NK-92 (cell line): ENCODE measurements around the gene SMOC2.
"Not testable (repeated sequence)": the region's sequence is repeated elsewhere in the genome, so short reads cannot be mapped to it uniquely, and the experiment has no call there.

ENCODE experiments used
- DNase-seq: peaks from one replicate; lab custom pipeline; 2025; ENCODE audit not compliant: unreplicated experiment; lab: John Stamatoyannopoulos, UW

SMOC2 gene

DNA sequence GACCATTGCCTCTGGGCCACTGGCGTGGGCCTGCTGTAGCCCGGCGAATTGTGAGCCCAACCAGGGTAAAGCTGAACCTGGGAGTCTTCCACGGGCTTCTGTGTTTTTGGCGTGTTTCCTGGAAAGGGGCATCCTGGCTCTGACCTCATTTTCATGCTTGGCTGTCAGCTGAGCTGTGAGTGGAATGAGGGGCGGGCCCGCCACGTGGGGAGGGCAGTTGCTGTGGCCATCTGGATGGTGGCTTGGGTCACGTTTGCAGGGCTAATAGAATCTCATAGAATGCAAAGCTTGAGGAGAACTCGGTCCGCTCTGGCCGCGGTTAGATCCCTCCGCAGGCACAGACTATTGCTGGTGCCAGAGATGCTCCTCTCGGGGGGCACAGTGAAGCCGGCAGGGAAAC, 263.0 kb downstream of the SMOC2 start:
- no peak for DNase-seq

DNA sequence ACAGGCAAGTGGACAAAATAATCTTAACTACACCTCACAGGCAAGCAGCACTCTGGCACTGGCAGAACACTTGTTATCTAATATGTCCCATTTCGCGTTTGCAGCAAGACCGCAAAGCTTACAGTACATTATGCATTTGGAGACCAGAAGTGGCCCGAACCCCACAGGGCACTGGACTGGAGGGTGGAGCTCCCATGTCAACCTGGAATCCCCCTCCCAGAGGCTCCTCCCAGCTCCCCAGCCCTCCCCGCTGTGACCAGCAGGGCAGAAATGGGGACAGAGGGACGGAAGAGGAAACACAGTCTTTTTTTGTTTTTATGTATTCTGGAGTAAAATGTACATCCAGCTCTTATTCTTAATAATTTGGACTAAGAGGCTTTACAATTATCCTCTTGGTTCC, 263.7 kb downstream of the SMOC2 start:
- DNase-seq = no peak

DNA sequence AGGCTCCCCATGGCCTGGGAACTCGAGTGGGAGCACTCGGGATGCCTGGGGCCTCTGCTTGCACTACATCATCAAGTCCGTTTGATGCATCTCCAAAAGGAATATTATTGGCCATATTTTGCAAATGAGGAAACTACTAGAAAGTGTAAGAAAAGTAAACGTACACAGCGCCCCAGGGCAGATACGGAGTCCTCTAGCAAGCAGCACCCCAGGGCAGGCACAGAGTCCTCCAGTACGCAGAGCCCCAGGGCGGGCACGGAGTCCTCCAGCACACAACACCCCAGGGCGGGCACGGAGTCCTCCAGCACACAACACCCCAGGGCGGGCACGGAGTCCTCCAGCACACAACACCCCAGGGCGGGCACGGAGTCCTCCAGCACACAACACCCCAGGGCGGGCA, 264.3 kb downstream of the SMOC2 start:
- DNase-seq = not testable (repeated sequence)

DNA sequence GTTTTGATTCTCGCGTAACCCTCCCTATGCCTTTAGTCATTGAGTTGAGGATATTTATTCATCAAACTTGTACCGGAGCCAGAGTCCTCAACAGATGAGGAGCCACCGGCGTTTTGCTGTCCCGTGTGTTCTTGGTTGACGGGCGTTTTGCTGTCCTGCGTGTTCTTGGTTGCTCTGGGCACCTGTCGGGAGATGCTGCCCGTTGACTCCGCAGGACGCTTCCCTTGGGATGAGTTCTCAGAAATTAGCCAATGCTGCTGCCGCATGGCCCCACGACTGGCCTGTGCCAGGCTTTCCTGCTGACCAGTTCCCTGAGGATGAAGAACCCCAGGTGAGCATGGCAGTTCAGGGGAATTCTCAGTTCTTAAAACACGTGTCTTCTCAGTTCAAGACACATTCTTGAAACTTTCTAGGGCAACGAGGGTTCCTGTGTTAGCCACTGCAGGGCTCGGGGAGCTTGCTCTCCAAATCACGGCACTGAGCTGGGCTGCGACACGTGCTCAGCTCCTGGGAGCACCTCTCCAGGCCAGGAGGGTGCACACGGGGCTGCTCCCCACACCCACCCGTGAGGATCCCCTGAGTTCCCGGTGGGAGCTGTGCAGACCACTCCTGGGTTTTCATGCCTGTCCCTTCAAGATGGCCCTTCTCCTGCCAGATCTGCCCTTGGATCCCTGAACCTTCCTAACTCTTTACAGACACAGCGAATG, 265.6 kb downstream of the SMOC2 start:
- DNase-seq = no peak

DNA sequence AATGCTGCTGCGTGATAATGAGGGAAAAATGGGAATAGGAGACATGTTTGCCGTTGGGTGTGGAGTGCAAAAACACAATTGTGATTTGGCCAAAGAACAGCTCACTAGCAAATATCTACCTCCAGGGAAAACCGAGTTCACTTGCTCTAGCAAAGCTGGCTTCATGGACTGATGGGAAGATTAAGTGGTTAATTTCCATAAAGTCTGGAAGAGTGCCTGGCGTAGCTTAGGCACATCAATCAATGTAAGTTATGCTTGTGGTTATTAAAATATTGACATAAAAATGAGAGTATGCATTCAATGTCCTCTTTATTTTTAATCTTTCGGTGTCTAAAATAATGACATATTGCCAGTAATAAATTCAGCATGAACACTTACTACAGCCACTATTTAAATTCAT, 267.5 kb downstream of the SMOC2 start:
- no peak for DNase-seq

DNA sequence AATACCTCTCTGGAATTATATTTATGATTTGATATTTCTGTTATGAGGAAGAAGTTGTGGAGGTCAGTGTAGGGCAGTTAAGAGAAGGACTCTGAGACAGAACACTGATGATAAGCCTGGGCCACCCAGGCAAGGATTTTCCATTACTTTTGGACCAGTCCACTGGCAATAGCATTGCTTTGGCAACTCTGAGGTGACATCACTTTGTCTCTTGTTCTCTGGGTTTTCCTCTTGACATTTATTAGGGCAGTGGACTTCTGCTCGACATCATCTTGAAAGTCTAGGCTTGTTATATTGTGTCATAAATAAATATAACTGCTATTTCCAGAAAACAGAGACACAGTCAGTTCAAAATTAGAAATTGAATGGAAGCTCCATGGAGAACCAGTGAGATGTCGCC, 268.0 kb downstream of the SMOC2 start:
- DNase-seq = no peak

DNA sequence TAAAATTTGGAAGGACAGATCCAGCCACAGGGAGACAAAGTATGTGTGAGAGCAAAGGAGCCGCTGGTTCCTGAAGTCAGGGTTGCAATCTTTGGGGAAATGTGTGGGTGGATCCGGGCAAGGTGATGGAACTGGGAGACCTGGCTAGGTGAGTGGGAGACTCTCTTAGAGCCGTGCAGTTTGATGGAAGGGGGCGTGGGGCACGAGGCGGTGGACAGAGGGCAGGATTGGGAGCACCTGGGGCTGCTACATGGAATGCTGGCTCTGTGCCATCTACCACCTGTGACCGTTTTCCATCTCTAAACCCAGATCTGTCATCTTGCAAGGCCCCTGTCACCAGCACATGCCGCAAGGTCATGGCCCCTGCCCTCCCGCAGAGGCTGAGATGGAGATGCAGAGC, 268.4 kb downstream of the SMOC2 start:
- DNase-seq = no peak

DNA sequence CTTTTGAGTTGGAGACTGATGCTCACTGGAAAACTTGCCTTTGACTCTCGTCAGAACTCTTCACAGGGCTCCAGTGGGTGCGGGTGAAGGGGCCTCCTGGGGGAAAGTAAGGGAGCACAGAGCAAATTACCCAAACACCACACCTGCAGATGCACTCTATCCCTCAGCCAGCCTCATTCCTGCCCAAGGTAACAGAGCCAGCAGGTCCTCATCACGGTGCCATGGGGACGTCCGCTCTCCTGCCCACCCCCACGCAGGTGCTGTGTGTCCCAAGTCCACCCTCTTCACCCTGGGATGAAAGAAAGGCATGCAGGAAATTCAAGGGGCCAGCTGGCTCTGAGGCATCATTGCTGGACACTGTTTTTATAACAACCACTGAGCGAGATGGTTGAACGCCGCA, 269.0 kb downstream of the SMOC2 start:
- DNase-seq = no peak

DNA sequence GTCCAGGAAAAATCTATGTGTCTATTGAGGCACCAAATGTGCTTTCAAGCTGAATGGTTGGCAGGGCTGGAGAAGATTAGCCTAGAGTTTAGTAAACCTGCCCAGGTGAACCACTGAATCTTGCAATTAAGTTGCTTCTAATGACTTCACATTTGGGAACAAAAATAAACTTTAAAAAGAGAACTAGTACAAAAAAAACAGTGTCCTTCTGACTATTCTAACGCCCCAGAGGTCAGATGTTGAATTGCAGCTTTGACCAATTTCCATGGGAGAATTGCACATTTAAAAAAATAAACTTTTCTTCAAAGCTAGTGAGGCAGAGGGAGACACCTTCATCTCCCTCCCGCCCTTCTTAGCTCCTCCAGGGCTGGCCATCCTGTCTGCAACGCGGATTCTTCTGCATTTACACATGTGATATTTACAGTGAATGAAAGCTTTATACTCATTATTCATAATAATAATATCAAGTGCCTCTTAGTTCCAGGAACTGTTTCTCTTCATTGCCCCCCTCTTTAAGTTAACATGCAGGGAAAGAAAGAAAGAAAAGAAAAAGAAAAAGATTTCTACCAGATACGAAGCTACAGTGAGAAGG, 270.2 kb downstream of the SMOC2 start:
- no peak for DNase-seq

DNA sequence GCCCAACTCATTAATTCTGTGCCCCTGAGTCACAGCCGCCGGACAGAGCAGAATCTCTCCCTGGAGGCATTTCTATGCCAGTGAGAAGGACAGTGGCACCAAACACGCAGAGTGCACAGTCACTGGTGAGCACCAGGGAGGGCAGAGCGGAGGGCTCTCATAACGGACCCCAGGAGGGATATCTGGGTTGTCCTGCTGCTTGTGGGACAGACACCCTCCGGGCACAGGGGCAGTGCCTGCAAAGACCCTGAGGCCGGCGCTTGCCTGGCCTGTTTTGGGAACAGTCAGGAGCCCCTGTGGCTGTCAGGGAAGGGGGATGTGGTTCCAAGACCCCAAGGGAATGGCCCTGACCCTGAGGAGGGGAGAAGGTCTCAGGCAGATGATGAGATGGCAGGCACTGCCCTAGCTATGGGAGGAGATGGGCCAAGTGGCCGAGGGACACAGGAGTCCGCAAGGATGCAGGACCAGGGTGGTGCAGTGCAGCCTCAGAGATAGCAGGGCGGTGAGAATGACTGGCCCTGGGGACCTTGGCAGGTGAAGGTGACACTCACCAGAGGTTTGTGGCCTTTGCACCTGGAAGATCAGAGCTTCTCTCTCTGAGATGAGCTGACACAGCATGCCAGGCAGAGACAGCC, 270.8 kb downstream of the SMOC2 start:
- DNase-seq = no peak

DNA sequence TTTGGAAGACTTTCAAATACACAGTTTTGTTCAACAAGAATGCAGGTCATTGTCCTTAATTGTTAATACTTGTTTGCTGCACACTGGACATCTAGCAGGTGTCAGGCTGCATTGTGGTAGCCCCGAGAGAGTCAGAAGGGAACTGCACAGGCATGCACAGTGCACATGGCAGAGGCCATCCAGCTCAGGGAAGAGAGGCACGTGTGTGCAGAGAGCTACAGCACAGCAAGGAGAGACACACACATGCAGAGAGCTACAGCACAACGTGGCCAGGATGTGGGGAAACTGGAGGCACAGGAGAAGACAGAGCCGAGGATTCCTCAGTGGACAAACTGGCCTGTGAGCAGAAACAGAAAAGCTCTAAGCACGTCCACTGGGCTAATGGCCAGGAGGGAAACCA, 272.0 kb downstream of the SMOC2 start:
- DNase-seq = no peak

DNA sequence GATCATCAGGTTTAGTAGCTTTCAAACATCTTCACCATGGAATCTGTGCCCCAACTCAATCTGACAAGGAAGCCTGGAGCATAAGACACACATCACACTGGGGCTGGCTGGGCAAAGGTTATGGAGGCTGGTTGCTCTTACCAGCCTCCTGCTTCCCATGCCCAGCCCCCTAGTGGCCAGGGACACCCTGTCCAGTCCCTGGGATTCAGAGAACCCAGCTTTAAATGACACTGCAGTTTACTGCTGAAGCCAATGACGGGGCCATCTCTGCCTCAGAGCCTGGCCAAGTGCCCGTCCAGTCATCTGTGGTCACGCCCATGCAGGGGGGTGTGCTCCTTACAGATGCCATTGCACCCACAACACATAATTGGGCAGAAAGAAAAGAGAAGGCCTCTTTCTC, 272.9 kb downstream of the SMOC2 start:
- DNase-seq = no peak

DNA sequence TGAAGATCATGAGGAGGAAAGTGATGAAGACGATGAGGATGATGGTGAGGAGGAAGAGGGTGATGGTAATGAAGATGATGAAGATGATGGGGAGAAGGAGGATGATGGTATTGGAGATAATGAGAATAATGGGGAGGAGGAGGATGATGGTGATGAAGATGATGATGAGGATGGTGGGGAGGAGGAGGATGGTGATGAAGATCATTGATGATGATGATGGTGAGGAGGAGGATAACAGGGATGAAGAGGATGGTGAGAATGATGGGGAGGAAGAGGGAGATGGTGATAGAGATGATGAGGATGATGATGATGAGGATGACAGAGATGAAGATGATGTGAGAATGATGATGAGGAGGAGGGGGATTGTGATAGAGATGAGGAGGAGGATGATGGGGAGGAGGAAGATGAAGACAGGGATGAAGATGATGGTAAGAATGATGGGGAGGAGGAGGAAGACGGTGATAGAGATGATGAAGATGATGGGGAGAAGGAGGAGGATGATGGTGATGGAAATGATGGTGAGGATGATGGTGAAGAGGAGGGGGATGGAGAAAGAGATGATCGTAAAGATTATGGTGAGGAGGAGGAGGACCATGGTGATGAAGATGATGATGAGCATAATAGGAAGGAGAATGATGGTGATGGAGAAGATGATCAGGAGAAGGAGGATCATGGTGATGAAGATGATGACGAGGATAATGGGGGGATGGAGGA, 273.7 kb downstream of the SMOC2 start:
- no peak for DNase-seq

DNA sequence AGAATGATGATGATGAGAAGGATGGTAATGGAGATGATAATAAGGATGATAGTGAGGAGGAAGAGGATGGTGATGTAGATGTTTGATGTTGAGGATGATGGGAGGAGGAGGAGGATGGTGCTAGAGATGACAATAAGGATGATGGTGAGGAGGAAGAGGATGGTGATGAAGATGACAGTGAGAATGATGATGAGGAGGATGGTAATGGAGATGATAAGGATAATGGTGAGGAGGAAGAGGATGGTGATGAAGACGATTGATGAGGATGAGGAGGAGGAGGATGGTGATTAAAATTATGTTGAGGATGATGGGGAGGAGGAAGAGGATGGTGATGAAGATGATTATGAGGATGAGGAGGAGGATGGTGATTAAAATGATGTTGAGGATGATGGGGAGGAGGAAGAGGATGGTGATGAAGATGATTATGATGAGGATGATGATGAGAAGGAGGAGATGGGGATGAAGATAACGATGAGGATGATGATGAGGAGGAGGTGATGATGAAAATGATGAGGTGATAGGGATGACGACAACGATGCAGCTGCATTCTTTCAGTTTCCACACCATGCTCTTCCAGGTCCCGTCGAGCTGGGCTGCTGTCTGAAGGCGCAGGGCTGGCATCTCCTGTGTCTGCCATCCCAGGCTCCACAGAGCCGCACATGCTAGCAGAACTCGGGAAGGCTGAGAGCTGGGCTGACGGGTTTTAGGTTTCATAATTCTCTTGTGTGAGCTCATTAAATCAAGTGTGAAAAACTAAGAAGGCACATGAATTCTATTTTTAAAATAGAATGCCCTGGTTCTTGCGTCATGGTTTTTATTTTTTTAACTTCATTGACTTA, 274.9 kb downstream of the SMOC2 start:
- DNase-seq = no peak

DNA sequence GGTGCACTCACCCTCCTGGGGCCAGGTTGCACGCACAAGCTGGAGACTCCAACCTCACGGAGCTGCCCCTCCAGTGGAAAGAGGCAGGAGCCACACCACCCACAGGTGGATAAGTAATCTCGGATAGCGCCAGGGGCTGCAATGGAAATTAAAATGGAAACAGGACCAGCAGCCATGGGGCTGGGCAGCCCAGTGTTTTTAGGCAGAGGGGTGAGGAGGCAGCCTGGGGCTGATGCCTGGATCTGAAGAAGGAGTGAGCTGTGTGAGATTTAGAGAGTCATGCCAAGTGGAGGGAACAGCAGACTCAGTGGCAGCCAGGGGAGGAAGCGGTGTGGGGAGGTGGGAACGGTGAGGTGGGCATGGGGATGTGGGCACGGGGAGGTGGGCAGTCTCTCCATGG, 275.6 kb downstream of the SMOC2 start:
- DNase-seq = no peak

DNA sequence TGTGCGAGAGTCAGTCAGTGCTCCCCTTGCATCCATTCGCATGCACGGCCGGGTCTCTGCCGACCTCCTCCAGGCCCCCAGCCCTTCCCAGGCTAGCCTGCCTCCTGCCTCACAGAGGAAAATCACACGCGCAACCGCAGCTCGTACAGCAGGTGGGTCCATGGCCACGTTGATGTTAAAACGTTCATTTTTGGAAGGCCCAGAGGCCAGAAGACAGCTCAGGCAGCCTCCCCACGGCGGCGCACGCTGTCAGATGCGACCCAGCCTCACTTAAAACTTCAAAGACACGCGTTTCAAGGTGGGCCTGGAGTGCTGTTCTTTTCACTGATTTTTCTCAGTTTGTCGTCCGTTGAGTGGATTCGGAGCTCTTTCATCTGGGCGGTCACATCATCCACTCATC, 276.5 kb downstream of the SMOC2 start:
- DNase-seq = no peak
